Activated T-helper 2 cell treated with anti-CD3 and anti-CD28 coated beads, Interferon-gamma antibody, Interleukin-2, Interleukin-4, amounts not matched to agents 10 μg/mL and 5 μg/mL and 100 μg/mL, durations not matched to agents 14 hours and 24 hours and 36 hours (primary cell): Measurements from ENCODE around the gene TEAD3. TPM values are rescaled to one million over a fixed set of nuclear protein-coding genes. Genes with fewer than 3 reads are reported as not detected.
A peak's percentile ranks its signal among the peaks of the same experiment; 100 is the strongest.
"Not testable (repeated sequence)": the region's sequence is repeated elsewhere in the genome, so short reads cannot be mapped to it uniquely, and the experiment has no call there.

Source experiments
- DNase-seq: peaks from one replicate; pipeline ENCODE4 v3.0.0; 2021; ENCODE audit warnings: low spot score
- H3K27ac Mint-ChIP-seq: one replicate; pipeline ENCODE4 v1.8.0; 2021; ENCODE audit warnings: mixed read lengths
- H3K27me3 Mint-ChIP-seq: one replicate; pipeline ENCODE4 v1.8.0; 2021; ENCODE audit warnings: low read depth, mixed read lengths
- H3K36me3 Mint-ChIP-seq: one replicate; pipeline ENCODE4 v1.8.0; 2021; ENCODE audit warnings: low read depth, mixed read lengths
- H3K4me1 Mint-ChIP-seq: one replicate; pipeline ENCODE4 v1.8.0; 2021; ENCODE audit warnings: low read depth, mixed read lengths
- H3K4me3 Mint-ChIP-seq: one replicate; pipeline ENCODE4 v1.8.0; 2021; ENCODE audit warnings: low read depth, mild to moderate bottlenecking, moderate library complexity, mixed read lengths
- H3K9me3 Mint-ChIP-seq: one replicate; pipeline ENCODE4 v1.8.0; 2021; ENCODE audit warnings: mixed read lengths
- intact Hi-C: fragments of 100-400 bp; cut with micrococcal nuclease; formaldehyde crosslinking; loops from one replicate; pipeline ENCODE4 v1.15.1; 2023
- total RNA-seq: library from RNA; stranded (reverse); gene quantifications from 2 replicates; pipeline ENCODE4 v1.2.3, GENCODE V29; 2022

The TEAD3 gene
- 1.8 and 2.0 TPM in 2 replicates for total RNA-seq

DNA sequence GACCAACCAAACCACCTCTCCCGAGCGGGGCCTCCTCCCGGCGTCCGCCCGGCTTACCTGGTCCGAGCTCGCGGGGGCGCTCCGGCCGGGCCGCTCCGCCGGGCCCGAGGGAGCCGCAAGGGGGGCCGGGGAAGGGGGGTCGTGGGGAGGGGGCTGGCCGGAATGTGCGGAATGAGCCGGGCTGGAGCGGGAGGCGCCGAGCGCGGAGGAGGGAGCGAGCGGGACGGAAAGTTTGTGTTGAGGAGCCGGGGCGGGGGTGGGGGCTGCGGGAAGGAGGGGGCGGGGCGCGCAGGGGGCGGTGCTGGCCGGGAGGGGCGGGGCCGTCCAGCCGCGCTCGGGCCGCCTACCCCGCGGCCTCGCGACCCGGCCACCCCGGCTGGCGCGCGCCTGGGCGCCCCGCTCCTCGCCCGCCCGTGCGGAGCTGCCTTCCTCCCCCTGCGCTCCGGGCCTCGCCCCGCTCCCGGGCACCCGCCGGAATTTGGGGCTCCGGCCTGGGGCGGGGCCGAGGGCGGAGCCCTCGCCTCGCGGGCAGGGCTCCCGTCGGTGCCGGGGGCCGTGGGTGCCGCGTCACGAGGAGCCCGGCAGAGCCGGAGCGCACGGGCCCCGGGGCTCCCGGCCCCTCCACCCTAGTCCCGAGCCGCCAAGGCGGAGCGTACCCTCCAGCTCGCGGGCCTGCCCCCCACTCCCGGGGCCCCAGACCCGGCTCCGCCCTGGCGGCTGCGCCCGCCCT is at the start of gene TEAD3:
Gene TEAD3 (minus strand): TSS at position 239 of the 730 bp plus-strand sequence.
- Mint-ChIP-seq H3K9me3 (no peaks in the 10 kb centered on the region), H3K27ac (peak within 1 kb of the TSS; percentile 26)

DNA sequence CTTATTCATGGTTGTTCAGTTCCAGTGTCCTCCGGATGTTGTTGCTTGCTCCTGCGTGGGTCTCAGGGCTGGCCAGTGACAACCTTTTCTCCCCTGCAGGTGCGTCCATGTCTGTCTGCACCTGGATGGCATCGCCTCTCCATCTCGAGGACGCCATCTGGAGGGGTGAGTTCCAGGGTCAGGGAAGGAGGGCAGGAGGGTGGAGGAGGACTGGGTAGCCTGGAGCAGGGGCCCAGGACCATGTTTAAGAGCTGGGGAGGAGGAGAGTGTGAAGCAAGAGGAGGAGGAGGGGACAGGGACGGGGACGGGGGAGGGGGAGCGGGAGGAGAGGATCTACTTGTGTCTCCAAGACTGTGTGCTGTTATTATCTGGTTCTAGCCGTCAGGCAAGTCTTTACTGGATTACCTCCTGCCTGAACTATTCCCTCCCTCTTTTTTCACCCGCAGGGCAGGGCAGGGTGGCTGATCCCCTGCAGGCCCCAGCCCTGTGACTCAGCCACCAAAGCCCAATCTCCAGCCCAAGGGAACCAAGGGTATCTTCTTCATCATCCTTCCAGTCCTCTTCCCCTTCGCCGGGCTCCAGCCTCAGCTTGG is 48.0 kb upstream of the TEAD3 start:
- Mint-ChIP-seq H3K4me3 (no peak overlapping the region), H3K4me1 (peaks cover 2% of the 10 kb centered on the region), H3K27me3 (peaks cover 4% of the 10 kb centered on the region), H3K36me3 (peaks cover 3% of the 10 kb centered on the region), H3K9me3 (peaks cover 3% of the 10 kb centered on the region), H3K27ac (no peak overlapping the region)
- DNase-seq: no peak
- intact Hi-C loops: no loop called here

More for the DNA sequence above, at the start of gene TEAD3:
- Mint-ChIP-seq H3K36me3 (no peaks in the 10 kb centered on the region), H3K4me1 (peaks cover 3% of the 10 kb centered on the region), H3K4me3 (peak within 1 kb of the TSS; percentile 74), H3K27me3 (peaks cover 31% of the 10 kb centered on the region)
- peak; percentile 46 for DNase-seq
- intact Hi-C loops: no loop called here

DNA sequence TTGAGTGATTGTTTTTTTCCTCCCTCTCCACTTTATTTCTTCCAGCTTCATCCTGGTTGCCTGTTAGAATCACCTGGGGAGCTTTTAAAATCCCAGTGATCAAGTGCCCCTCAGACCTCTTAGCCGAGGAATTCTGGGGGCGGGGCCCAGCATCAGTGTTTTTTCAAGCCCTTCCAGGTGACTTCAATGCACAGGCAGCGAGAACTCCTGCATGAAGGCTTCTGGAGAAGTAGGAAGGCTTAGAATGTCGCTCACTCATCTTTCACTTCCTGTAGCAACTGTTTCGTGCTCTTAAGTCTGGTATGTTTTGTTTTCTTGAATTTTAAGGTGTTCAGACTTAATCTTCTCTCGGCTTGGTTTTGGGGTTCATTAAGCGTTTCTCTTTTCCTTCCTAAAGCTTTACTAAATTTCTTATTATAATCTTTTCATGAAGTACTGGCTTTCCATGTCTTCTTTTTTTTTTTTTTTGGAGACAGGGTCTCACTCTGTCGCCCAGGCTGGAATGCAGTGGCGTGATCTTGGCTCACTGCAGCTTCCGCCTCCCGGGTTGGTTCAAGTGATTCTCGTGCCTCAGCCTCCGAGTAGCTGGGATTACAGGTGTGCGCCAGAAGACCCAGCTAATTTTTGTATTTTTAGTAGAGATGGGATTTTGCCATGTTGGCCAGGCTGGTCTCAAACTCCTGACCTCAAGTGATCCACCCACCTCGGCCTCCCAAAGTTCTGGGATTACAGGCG is 46.7 kb upstream of the TEAD3 start:
- peaks cover 2% of the 10 kb centered on the region for H3K4me1 Mint-ChIP-seq
- H3K9me3 Mint-ChIP-seq: no peaks in the 10 kb centered on the region
- H3K36me3 Mint-ChIP-seq: no peaks in the 10 kb centered on the region
- no peaks in the 10 kb centered on the region for H3K27me3 Mint-ChIP-seq
- H3K4me3 Mint-ChIP-seq: no peak overlapping the region
- no peak for DNase-seq
- intact Hi-C loops: no loop called here
- H3K27ac Mint-ChIP-seq: no peak overlapping the region

DNA sequence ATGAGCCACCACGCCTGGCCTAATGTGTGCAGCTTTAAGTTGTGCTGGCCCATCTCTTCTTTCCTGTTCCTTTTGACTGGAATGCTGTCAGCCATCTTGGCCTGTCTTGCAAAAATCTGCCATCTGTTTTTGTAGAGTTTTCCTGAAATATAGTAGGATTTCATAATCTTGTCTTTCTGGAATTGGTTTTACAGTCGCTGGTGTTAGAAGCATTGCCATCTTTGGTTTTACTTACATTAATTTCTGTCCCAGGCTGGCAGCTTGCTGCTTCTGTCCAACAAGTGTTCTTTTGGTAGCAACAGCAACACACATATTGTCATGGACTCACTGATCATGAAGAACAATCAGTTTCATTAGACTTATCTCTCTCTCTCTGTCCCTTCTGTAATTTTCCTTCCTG is 45.0 kb upstream of the TEAD3 start:
- DNase-seq: no peak
- Mint-ChIP-seq H3K4me3 (no peak overlapping the region), H3K36me3 (no peaks in the 10 kb centered on the region), H3K9me3 (no peaks in the 10 kb centered on the region), H3K4me1 (peaks cover 2% of the 10 kb centered on the region), H3K27me3 (no peaks in the 10 kb centered on the region), H3K27ac (no peak overlapping the region)
- intact Hi-C loops: no loop called here

DNA sequence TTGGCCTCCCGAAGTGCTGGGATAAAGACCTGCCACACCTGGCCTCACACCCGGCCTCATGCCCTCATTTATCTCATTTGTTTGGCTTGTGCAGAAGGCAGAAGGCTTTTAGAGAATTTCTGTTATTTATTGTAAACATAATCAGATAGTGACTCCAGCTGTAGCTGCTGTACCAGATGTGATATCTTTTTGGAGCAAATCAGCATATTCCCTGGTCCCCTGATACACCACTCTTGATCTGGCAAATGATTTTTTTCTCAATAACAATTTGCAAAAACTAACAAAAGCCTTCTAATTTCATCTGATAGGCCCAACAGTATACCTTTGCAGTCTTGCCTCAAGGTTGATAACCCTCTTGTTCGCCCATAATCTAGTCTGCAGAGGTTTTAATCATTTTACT is 42.3 kb upstream of the TEAD3 start:
- Mint-ChIP-seq H3K27me3 (peaks cover 10% of the 10 kb centered on the region), H3K4me1 (peaks cover 2% of the 10 kb centered on the region)
- no peak for DNase-seq

DNA sequence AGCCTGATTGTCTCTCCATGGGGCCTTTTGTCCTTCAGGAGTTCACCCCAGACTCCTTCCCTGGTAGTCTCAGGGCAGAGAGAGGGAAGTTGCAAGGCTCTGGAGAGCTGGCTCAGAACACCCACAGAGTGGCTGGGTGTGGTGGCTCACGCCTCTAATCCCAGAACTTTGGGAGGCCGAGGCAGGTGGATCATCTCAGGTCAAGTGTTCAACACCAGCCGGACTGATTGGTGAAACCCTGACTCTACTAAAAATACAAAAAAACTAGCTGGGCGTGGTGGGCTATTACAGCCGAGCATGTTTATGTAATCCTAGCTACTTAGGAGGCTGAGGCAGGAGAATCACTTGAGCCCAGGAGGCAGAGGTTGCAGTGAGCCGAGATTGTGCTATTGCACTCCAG is 39.0 kb upstream of the TEAD3 start:
- H3K27ac Mint-ChIP-seq, H3K4me3 Mint-ChIP-seq, H3K9me3 Mint-ChIP-seq, intact Hi-C loops, DNase-seq, H3K4me1 Mint-ChIP-seq, H3K36me3 Mint-ChIP-seq: not testable (repeated sequence)
- peaks cover 17% of the 10 kb centered on the region for H3K27me3 Mint-ChIP-seq

More for the DNA sequence above, 42.3 kb upstream of the TEAD3 start:
- no peak overlapping the region for H3K4me3 Mint-ChIP-seq
- H3K27ac Mint-ChIP-seq: no peak overlapping the region
- H3K36me3 Mint-ChIP-seq: no peaks in the 10 kb centered on the region
- no peaks in the 10 kb centered on the region for H3K9me3 Mint-ChIP-seq
- intact Hi-C loops: no loop called here

DNA sequence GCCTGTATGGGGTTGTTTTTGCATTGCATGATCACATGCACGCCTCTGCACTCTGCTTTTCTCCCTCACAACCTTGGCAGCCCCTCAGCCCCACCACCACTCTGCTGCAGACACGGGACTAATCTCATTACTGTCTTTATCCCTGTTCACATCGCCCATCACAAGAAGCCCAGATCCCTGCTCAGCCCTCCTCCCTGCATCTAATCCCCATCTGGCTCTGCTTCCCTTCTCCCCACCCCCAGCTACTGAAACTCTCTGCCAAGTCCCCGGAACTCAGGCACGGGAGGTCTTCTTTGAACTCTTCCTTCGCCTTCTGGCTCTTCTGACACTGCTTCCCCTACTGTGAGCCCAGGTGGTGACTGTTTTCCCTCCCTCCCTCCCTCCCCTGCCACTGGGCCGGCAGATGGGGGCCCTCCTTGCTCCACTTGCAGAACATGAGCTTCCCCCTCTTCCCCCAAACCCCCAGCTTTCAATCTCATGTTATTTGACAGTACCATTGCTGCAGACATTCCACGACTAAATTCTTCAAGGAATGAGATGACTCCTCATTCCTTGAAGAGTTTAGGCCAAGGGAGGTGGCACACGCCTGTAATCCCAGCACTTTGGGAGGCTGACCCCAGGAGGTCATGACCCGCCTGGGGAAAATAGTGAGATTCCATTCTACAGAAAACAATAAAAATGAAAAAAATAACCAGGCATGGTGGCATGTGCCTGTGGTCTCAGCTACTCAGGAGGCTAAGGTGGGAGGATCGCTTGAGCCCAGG is 37.7 kb upstream of the TEAD3 start:
- Mint-ChIP-seq H3K9me3 (no peaks in the 10 kb centered on the region), H3K4me3 (no peak overlapping the region), H3K27me3 (peaks cover 17% of the 10 kb centered on the region), H3K27ac (no peak overlapping the region), H3K36me3 (no peaks in the 10 kb centered on the region), H3K4me1 (no peaks in the 10 kb centered on the region)
- DNase-seq: no peak
- intact Hi-C loops: no loop called here

DNA sequence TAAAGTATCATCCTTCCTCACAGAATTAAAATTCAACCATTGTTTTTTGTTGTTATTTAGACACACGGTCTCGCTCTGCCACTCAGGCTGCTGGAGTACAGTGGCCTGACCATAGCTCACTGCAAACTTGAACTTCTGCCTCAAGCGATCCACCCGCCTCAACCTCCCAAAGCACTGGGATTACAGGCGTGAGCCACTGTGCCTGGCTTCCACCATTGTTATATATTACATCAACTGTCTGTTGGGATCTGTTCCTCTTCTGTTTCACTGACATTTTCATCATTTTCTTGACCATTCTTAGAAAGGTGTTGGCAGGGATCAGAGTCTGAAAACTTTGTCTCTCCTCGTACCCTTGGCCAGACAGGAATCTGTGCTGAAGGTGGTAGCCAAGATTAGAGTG is 37.1 kb upstream of the TEAD3 start:
- intact Hi-C loops: no loop called here
- no peak for DNase-seq
- Mint-ChIP-seq H3K27me3 (peaks cover 17% of the 10 kb centered on the region), H3K36me3 (no peaks in the 10 kb centered on the region), H3K4me3 (no peak overlapping the region), H3K27ac (no peak overlapping the region), H3K4me1 (no peaks in the 10 kb centered on the region), H3K9me3 (no peaks in the 10 kb centered on the region)

DNA sequence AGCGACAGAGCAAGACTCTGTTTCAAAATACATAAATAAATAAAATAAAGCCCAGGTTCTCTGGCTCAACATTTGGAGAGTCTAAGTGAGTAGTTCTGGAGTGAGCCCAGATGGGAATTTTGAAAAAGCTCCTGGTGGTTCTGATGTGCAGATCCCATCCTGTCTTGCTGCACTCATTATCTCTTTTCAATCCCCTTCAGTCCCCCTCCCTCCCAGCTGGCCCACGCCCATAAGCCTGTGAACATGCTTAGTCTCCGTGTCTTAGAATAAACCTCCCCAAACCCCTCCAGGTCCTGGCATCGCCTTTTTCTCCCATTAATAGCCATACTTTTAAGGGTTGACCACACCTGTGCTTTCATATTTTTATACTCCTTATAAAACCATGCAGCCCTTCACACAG is 35.2 kb upstream of the TEAD3 start:
- Mint-ChIP-seq H3K4me3 (no peak overlapping the region), H3K27me3 (peaks cover 21% of the 10 kb centered on the region), H3K36me3 (no peaks in the 10 kb centered on the region), H3K9me3 (no peaks in the 10 kb centered on the region), H3K27ac (no peak overlapping the region), H3K4me1 (no peaks in the 10 kb centered on the region)
- DNase-seq: no peak
- intact Hi-C loops: no loop called here

DNA sequence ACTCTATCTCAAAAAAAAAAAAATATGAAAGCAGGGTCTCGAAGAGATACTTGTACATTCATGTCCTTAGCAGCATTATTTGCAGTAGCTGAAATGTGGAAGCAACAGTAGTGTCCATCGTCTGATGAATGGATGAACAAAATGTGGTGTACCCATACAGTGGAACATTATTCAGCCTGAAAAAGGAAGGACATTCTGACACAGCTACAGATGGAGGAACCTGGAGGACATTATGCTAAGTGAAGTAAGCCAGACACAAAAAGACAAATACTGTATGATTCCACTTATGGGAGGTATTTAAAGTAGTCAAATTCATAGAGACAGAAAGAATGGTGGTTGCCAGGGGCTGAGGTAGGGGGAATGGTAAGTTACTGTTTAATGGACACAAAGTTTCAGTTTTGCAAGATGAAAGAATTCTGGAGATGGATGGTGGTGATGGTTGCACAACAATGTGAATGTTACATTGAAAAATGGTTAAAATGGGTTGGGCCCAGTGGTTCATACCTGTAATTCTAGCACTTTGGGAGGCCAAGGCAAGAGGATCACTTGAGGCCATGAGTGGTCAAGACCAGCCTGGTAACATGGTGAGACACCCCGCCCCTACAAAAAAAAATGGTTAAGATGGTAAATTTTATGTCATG is 27.6 kb upstream of the TEAD3 start:
- intact Hi-C loops: no loop called here
- no peak overlapping the region for H3K4me3 Mint-ChIP-seq
- no peak for DNase-seq
- H3K36me3 Mint-ChIP-seq: no peaks in the 10 kb centered on the region
- peaks cover 5% of the 10 kb centered on the region for H3K27me3 Mint-ChIP-seq
- peaks cover 8% of the 10 kb centered on the region for H3K4me1 Mint-ChIP-seq
- no peak overlapping the region for H3K27ac Mint-ChIP-seq
- H3K9me3 Mint-ChIP-seq: no peaks in the 10 kb centered on the region

DNA sequence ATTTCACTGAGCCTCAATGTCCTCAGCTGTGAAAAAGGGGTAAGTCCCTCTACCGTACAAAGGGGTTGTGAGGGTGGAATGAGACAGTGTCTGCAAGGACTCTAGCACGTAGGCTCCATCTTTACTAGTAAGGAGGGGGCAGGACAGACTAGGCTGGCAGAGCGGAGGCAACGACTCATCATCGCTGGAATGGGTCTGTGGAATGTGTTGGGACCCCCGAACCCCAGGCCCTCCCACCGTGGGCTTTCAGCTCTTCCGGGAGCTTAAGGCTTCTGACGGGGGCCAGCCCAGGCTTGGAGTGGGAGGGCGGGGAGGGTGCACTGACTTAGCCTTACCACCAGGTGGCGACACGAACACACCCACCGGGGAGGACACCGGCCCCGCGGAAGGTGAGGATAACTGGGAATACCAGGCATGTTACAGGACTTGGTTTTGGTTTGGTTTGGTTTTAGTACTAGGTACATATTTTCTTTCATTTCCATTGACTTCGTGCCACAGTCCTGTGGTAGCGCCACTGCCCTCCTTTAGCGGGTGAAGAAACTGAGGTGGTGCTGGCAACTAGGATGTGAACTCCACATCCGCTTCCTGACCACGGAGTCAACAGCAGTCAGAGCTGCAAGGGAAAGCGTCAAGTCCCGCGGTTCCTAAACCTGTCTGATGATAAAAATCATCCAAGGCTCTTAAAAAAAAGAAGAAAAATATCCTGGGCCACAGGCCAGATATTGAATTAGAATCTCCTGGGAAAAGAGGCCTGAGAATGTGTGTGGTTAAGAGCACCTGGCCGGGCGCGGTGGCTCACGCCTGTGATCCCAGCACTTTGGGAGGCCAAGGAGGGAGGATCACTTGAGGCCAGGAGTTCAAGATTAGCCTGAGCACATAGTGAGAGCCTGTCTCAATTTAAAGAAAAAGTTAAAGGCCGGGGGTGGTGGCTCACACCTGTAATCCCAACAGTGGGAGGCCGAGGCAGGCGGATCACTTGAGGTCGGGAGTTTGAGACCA is 26.1 kb upstream of the TEAD3 start:
- H3K27ac Mint-ChIP-seq: peak overlapping the region; percentile 28

More for the DNA sequence above, 26.1 kb upstream of the TEAD3 start:
- H3K4me3 Mint-ChIP-seq: peak overlapping the region; percentile 72
- peaks cover 3% of the 10 kb centered on the region for H3K27me3 Mint-ChIP-seq
- intact Hi-C loops: loop anchor here (1.0 to 2.0 kb wide), 2 partner anchors 30 to 214 kb away; partner anchors contain the start of gene ARMC12
- no peaks in the 10 kb centered on the region for H3K9me3 Mint-ChIP-seq
- no peaks in the 10 kb centered on the region for H3K36me3 Mint-ChIP-seq
- H3K4me1 Mint-ChIP-seq: peaks cover 8% of the 10 kb centered on the region
- peak; percentile 64 for DNase-seq
